ENCODE measurements around the gene CCDC102B. TPM values are rescaled to one million over a fixed set of nuclear protein-coding genes. Genes with fewer than 3 reads are reported as not detected.

The CCDC102B gene
- total and polyA plus RNA-seq, 2 experiments from 2014 or later = 1.3 to 2.1 TPM

GRCh38 chr18:68779169-68779568, 18.7 kb upstream of the CCDC102B start:
- Histone ChIP-seq H3K27me3 (ENCODE audit: insufficient read depth) (no peaks in the 10 kb centered on the region), H2AFZ (no peak overlapping the region), H4K20me1 (replicated peaks; ENCODE audit: insufficient read depth) (no peaks in the 10 kb centered on the region; the same call in 1 of the 2 replicates), H3K4me3 (no peak overlapping the region), H3K27ac (ENCODE audit: low read depth) (no peak overlapping the region), H3K4me1 (ENCODE audit: insufficient read depth) (no peaks in the 10 kb centered on the region), H3K9me2 (ENCODE audit: insufficient read depth) (no peaks in the 10 kb centered on the region), H3K36me3 (ENCODE audit: insufficient read depth) (no peaks in the 10 kb centered on the region), H3K79me2 (replicated peaks; ENCODE audit: insufficient read depth) (no peaks in the 10 kb centered on the region), H3K4me2 (no peak overlapping the region), H3F3A (replicated peaks; ENCODE audit: low read depth) (no peaks in the 10 kb centered on the region)
- DNase-seq (ENCODE audit: low spot score) (no peak), ATAC-seq (no peak)
- no peaks in the 10 kb centered on the region for H3K27me3 Mint-ChIP-seq (ENCODE audit: insufficient read depth, low read depth, poor library complexity)
- no peak overlapping the region for H3K4me3 Mint-ChIP-seq
- H3K36me3 Mint-ChIP-seq (ENCODE audit: low read depth) = no peaks in the 10 kb centered on the region
- H3K4me1 Mint-ChIP-seq = peaks cover 6% of the 10 kb centered on the region; the same call in 2 of the 3 replicates
- H3K27ac Mint-ChIP-seq = no peak overlapping the region; the same call in 1 of the 2 replicates
- TF ChIP-seq CREB1 (CRISPR knock-in tag; IDR thresholded peaks at IDR 0.05; ENCODE audit: low read depth) (no peak), CTCF (conservative IDR thresholded peaks at IDR 0.05; ENCODE audit: low read depth in 2 of 2) (no peak), EZH2 (IDR thresholded peaks at IDR 0.05; ENCODE audit: low read depth, unreplicated experiment) (no peak), REST (IDR thresholded peaks at IDR 0.05; ENCODE audit: unreplicated experiment) (no peak), ZNF114 (CRISPR knock-in tag; IDR thresholded peaks at IDR 0.05) (no peak), EZH2phosphoT487 (IDR thresholded peaks at IDR 0.05; ENCODE audit: unreplicated experiment) (no peak), ZNF462 (CRISPR knock-in tag; IDR thresholded peaks at IDR 0.05) (no peak), ETS1 (IDR thresholded peaks at IDR 0.05) (no peak), JUNB (IDR thresholded peaks at IDR 0.05; ENCODE audit: unreplicated experiment) (no peak), NANOG (IDR thresholded peaks at IDR 0.05; ENCODE audit: borderline replicate concordance) (no peak)
- H3K9me3 Mint-ChIP-seq = no peaks in the 10 kb centered on the region; the same call in 2 of the 3 replicates
